ENCODE data around the gene IGF1R.

IGF1R gene

GRCh38 chr15:98874773-98875172 is 226.4 kb downstream of the IGF1R start:
- TF ChIP-seq CTCF (IDR thresholded peaks at IDR 0.05; ENCODE audit: low read depth, low read length) = no peak
- no peak for DNase-seq (ENCODE audit: low read depth in 2 of 2)
- H3K4me3 ChIP-seq (replicated peaks in 1 of 2; ENCODE audit: low read depth in 2 of 2, low read length in 2 of 2) = no peak overlapping the region

GRCh38 chr15:98875309-98875708 is 227.0 kb downstream of the IGF1R start:
- H3K4me3 ChIP-seq (replicated peaks in 1 of 2; ENCODE audit: low read depth in 2 of 2, low read length in 2 of 2) = no peak overlapping the region
- TF ChIP-seq CTCF (IDR thresholded peaks at IDR 0.05; ENCODE audit: low read depth, low read length) = no peak
- DNase-seq (ENCODE audit: low read depth in 2 of 2) = no peak

- no peak for DNase-seq (ENCODE audit: low read depth in 2 of 2)
- no peak overlapping the region for H3K4me3 ChIP-seq (replicated peaks in 1 of 2; ENCODE audit: low read depth in 2 of 2, low read length in 2 of 2)
- TF ChIP-seq CTCF (IDR thresholded peaks at IDR 0.05; ENCODE audit: low read depth, low read length) = no peak
Measured at GRCh38 chr15:98876451-98877369, 228.4 kb downstream of the IGF1R start.

GRCh38 chr15:98878172-98878571 is 229.8 kb downstream of the IGF1R start:
- peak in 1 of 2 donors; percentile 75 for DNase-seq (ENCODE audit: low read depth in 2 of 2)
- H3K4me3 ChIP-seq (replicated peaks in 1 of 2; ENCODE audit: low read depth in 2 of 2, low read length in 2 of 2) = no peak overlapping the region
- TF ChIP-seq CTCF (IDR thresholded peaks at IDR 0.05; ENCODE audit: low read depth, low read length) = no peak

- no peak for TF ChIP-seq CTCF (IDR thresholded peaks at IDR 0.05; ENCODE audit: low read depth, low read length)
- no peak overlapping the region for H3K4me3 ChIP-seq (replicated peaks in 1 of 2; ENCODE audit: low read depth in 2 of 2, low read length in 2 of 2)
- no peak for DNase-seq (ENCODE audit: low read depth in 2 of 2)
Measured at GRCh38 chr15:98878862-98879261, 230.5 kb downstream of the IGF1R start.

- peak; percentile 48 for TF ChIP-seq CTCF (IDR thresholded peaks at IDR 0.05; ENCODE audit: low read depth, low read length)
- DNase-seq (ENCODE audit: low read depth in 2 of 2) = peak; percentile 78 to 84
- H3K4me3 ChIP-seq (replicated peaks in 1 of 2; ENCODE audit: low read depth in 2 of 2, low read length in 2 of 2) = no peak overlapping the region
Measured at GRCh38 chr15:98881526-98882520, 233.5 kb downstream of the IGF1R start.
